ENCODE measurements around the gene PCDHA3. TPM values are rescaled to one million over a fixed set of nuclear protein-coding genes. Genes with fewer than 3 reads are reported as not detected.
"Not testable (repeated sequence)": the region's sequence is repeated elsewhere in the genome, so short reads cannot be mapped to it uniquely, and the experiment has no call there.

PCDHA3 gene
- total RNA-seq, 1 donor from 2014 or later: 0.13 TPM

DNA sequence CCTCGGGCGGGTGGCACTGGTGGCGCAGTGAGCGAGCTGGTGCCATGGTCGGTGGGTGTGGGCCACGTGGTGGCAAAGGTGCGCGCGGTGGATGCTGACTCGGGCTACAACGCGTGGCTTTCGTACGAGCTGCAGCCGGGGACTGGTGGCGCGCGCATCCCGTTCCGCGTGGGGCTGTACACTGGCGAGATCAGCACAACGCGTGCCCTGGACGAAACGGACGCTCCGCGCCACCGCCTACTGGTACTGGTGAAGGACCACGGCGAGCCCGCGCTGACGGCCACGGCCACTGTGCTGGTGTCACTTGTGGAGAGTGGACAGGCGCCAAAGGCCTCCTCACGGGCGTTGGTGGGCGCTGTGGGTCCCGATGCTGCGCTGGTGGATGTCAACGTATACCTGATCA, 8.0 kb downstream of the PCDHA3 start:
- no peak for DNase-seq (ENCODE audit: low read depth in 2 of 2)

DNA sequence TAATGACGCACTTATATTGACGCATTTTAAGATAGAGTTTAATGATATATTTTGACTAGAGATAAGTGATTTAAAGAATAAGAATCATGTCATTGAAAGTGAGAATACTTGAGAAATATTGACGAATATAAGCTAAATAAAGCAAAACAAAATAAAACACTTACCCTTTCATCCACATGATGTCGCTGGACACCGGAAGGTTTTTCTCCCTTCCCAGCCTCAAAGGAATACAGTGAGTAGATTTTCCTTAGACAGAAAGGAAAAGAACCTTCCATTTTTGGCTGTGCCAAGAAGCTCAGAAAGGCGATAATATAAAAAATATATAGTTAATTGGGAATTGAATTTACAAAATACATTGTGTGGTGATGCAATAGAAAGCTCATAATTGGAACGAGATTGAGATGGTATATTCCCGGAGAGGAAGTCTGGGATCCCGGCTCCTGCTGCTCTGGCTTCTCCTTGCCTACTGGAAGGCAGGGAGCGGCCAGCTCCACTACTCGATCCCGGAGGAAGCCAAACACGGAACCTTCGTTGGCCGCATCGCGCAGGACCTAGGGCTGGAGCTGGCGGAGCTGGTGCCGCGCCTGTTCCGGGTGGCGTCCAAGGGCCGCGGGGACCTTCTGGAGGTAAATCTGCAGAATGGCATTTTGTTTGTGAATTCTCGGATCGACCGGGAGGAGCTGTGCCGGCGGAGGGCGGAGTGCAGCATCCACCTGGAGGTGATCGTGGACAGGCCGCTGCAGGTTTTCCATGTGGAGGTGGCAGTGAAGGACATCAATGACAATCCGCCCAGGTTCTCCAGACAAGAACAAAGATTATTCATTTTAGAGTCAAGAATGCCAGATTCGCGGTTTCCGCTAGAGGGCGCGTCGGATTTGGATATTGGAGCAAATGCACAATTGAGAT, 20.8 kb downstream of the PCDHA3 start, which contains the start of gene PCDHA5:
PCDHA5 (plus strand) TSS at position 239 of the 906 bp plus-strand sequence.
- DNase-seq (ENCODE audit: low read depth in 2 of 2): peak in 1 of 2 donors; percentile 23

DNA sequence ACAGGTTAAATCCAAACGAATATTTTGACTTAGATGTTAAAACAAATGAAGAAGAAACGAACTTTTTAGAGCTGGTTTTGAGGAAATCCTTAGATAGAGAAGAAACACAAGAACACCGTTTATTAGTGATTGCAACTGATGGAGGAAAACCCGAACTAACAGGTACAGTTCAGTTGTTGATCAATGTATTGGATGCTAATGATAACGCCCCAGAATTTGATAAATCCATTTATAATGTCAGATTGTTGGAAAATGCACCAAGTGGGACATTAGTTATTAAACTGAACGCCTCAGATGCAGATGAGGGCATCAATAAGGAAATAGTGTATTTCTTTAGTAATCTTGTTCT, 21.4 kb downstream of the PCDHA3 start:
- DNase-seq (ENCODE audit: low read depth in 2 of 2): no peak

GRCh38 chr5:140822969-140823368, 22.1 kb downstream of the PCDHA3 start:
- DNase-seq (ENCODE audit: low read depth in 2 of 2): not testable (repeated sequence)

- no peak for DNase-seq (ENCODE audit: low read depth in 2 of 2)
Measured at GRCh38 chr5:140823475-140823874, 22.6 kb downstream of the PCDHA3 start.

- no peak for DNase-seq (ENCODE audit: low read depth in 2 of 2)
Measured at GRCh38 chr5:140827704-140828361, 27.0 kb downstream of the PCDHA3 start, which contains the start of gene PCDHA6. Gene PCDHA6, plus strand, starts transcription at chr5:140827960. Its CDS starts 132 bp downstream, at chr5:140828092.

DNA sequence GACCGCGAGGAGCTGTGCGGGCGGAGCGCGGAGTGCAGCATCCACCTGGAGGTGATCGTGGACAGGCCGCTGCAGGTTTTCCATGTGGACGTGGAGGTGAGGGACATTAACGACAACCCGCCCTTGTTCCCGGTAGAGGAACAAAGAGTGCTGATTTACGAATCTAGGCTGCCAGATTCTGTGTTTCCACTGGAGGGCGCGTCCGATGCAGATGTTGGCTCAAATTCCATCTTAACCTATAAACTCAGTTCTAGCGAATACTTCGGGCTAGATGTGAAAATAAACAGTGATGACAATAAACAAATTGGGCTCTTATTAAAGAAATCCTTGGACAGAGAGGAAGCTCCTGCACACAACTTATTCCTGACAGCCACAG, 27.5 kb downstream of the PCDHA3 start:
- no peak for DNase-seq (ENCODE audit: low read depth in 2 of 2)

DNA sequence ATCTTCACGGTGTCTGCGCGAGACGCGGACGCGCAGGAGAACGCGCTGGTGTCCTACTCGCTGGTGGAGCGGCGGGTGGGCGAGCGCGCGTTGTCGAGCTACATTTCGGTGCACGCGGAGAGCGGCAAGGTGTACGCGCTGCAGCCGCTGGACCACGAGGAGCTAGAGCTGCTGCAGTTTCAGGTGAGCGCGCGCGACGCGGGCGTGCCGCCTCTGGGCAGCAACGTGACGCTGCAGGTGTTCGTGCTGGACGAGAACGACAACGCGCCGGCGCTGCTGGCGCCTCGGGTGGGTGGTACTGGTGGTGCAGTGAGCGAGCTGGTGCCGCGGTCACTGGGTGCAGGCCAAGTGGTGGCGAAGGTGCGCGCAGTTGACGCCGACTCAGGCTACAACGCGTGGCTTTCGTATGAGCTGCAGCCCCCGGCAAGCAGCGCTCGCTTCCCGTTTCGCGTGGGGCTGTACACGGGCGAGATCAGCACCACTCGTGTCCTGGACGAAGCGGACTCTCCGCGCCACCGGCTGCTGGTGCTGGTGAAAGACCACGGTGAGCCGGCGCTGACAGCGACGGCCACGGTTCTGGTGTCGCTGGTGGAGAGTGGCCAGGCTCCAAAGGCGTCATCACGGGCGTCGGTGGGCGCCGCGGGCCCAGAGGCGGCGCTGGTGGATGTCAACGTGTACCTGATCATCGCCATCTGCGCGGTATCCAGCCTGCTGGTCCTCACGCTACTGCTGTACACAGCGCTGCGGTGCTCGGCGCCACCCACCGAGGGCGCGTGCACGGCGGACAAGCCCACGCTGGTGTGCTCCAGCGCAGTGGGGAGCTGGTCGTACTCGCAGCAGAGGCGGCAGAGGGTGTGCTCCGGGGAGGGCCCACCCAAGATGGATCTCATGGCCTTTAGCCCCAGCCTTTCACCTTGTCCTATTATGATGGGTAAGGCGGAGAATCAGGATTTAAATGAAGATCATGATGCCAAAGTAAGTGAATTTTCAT, 28.9 kb downstream of the PCDHA3 start:
- not testable (repeated sequence) for DNase-seq (ENCODE audit: low read depth in 2 of 2)

DNA sequence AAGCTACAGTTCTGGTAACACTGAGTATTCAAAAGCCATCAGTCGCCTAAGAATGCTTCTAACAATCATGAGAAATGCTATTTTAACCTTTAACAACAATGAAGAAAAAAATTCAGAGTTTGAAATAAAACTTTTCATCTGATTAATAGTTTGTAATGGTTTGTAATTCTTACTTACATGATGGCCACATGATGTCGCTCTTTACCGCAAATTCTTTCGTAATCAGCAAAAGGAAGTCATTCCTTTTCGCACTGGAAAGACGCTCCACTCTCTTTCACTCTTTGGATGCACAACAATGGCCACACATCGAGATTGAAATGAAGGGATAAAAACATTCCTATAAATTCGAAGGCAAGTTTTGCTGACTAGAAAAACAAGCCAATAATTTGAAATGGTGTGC, 33.1 kb downstream of the PCDHA3 start, which contains the start of gene PCDHA7:
PCDHA7 (plus strand) TSS at position 277 of the 400 bp plus-strand sequence; CDS start at position 392, 115 bp downstream.
- peak; percentile 17 to 19 for DNase-seq (ENCODE audit: low read depth in 2 of 2)

DNA sequence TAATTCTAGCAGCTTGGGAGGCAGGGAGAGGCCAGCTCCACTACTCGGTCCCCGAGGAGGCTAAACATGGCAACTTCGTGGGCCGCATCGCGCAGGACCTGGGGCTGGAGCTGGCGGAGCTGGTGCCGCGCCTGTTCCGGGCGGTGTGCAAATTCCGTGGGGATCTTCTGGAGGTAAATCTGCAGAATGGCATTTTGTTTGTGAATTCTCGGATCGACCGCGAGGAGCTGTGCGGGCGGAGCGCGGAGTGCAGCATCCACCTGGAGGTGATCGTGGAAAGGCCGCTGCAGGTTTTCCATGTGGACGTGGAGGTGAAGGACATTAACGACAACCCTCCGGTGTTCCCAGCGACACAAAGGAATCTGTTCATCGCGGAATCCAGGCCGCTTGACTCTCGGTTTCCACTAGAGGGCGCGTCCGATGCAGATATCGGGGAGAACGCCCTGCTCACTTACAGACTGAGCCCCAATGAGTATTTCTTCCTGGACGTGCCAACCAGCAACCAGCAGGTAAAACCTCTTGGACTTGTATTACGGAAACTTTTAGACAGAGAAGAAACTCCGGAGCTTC, 33.7 kb downstream of the PCDHA3 start:
- DNase-seq (ENCODE audit: low read depth in 2 of 2): not testable (repeated sequence)

DNA sequence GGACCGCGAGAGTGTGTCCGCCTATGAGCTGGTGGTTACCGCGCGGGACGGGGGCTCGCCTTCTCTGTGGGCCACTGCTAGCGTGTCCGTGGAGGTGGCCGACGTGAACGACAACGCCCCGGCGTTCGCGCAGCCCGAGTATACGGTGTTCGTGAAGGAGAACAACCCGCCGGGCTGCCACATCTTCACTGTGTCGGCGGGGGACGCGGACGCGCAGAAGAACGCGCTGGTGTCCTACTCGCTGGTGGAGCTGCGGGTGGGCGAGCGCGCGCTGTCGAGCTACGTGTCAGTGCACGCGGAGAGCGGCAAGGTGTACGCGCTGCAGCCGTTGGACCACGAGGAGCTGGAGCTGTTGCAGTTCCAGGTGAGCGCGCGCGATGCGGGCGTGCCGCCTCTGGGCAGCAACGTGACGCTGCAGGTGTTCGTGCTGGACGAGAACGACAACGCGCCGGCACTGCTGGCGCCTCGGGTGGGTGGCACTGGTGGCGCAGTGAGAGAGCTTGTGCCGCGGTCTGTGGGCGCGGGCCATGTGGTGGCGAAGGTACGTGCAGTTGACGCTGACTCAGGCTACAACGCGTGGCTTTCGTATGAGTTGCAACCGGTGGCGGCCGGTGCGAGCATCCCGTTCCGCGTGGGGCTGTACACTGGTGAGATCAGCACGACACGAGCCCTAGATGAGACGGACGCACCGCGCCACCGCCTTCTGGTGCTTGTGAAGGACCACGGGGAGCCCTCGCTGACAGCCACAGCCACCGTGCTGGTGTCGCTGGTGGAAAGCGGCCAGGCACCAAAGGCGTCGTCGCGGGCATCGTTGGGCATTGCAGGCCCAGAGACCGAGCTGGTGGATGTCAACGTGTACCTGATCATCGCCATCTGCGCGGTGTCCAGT, 35.0 kb downstream of the PCDHA3 start:
- DNase-seq (ENCODE audit: low read depth in 2 of 2): no peak

DNA sequence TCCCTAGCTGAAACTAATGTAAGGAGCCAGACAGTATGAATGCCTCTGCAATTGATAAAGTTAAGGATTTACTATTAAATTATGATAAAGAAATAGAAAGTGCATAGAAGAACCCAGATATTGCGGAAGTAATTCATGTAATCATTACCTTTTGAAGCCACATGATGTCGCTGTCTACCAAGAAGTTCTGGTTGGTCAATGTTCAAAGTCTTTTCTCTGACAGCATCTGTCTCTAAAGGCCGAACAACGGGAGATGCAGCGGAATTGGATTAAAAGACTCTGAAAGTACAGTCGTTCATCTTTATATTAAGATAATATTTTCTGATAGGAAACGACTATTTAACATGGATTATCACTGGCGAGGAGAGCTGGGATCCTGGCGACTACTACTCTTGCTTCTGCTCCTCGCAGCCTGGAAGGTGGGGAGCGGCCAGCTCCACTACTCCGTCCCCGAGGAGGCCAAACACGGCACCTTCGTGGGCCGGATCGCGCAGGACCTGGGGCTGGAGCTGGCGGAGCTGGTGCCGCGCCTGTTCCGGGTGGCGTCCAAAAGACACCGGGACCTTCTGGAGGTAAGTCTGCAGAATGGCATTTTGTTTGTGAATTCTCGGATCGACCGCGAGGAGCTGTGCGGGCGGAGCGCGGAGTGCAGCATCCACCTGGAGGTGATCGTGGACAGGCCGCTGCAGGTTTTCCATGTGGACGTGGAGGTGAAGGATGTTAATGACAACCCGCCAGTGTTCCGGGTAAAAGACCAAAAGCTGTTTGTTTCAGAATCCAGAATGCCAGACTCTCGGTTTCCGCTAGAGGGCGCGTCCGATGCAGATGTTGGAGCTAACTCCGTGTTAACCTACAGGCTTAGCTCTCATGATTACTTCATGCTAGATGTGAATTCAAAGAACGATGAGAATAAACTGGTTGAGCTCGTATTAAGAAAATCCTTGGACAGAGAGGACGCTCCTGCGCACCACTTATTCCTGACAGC, 40.4 kb downstream of the PCDHA3 start, which contains the start of gene PCDHA8:
PCDHA8 (plus strand) TSS at position 210 of the 985 bp plus-strand sequence; CDS start at position 345, 135 bp downstream.
- DNase-seq (ENCODE audit: low read depth in 2 of 2): no peak

DNA sequence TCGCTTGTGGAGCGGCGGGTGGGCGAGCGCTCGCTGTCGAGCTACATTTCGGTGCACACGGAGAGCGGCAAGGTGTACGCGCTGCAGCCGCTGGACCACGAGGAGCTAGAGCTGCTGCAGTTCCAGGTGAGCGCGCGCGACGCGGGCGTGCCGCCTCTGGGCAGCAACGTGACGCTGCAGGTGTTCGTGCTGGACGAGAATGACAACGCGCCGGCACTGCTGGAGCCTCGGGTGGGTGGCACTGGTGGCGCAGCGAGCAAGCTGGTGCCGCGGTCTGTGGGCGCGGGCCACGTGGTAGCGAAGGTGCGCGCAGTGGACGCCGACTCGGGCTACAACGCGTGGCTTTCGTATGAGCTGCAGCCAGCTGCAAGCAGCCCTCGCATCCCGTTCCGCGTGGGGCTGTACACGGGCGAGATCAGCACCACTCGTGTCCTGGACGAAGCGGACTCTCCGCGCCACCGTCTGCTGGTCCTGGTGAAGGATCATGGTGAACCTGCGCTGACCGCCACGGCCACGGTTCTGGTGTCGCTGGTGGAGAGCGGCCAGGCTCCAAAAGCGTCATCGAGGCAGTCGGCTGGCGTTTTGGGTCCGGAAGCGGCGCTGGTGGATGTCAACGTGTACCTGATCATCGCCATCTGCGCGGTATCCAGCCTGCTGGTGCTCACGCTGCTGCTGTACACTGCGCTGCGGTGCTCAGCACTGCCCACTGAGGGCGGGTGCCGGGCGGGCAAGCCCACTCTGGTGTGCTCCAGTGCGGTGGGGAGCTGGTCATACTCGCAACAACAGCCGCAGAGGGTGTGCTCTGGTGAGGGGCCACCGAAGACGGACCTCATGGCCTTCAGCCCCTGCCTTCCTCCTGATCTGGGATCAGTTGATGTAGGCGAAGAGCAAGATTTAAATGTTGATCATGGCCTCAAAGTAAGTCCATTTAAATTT, 42.2 kb downstream of the PCDHA3 start:
- no peak for DNase-seq (ENCODE audit: low read depth in 2 of 2)

DNA sequence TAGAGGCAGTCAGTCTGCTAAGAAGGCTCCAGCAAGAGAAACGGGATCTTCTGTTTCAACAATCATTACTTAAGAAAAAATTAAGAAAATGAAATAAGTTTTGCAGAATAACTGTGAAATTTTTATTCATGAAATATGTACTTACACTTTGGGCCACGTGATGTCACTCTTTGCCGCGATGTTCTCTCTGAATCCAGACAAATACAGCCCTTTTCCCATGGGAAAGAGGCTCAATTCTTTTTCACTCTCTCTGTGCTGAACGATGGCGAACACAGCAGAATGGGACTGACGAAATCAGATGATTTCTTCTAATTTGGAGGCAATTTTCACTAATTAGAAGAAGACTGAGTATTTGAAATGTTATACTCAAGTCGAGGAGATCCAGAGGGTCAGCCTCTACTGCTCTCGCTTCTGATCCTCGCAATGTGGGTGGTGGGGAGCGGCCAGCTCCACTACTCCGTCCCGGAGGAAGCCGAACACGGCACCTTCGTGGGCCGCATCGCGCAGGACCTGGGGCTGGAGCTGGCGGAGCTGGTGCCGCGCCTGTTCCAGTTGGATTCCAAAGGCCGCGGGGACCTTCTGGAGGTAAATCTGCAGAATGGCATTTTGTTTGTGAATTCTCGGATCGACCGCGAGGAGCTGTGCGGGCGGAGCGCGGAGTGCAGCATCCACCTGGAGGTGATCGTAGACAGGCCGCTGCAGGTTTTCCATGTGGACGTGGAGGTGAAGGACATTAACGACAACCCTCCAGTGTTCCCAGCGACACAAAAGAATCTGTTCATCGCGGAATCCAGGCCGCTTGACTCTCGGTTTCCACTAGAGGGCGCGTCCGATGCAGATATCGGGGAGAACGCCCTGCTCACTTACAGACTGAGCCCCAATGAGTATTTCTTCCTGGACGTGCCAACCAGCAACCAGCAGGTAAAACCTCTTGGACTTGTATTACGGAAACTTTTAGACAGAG, 47.6 kb downstream of the PCDHA3 start, which contains the start of gene PCDHA9:
PCDHA9 (plus strand) TSS at position 244 of the 964 bp plus-strand sequence; CDS start at position 358, 114 bp downstream.
- peak in 1 of 2 donors; percentile 7 for DNase-seq (ENCODE audit: low read depth in 2 of 2)

DNA sequence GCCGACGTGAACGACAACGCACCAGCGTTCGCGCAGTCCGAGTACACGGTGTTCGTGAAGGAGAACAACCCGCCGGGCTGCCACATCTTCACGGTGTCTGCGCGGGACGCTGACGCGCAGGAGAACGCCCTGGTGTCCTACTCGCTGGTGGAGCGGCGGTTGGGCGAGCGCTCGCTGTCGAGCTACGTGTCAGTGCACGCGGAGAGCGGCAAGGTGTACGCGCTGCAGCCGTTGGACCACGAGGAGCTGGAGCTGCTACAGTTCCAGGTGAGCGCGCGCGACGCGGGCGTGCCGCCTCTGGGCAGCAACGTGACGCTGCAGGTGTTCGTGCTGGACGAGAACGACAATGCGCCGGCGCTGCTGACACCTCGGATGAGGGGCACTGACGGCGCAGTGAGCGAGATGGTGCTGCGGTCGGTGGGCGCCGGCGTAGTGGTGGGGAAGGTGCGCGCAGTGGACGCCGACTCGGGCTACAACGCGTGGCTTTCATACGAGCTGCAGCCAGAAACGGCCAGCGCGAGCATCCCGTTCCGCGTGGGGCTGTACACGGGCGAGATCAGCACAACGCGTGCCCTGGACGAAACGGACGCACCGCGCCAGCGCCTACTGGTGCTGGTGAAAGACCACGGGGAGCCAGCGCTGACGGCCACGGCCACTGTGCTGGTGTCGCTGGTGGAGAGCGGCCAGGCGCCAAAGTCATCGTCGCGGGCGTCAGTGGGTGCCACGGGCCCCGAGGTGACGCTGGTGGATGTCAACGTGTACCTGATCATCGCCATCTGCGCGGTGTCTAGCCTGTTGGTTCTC, 49.2 kb downstream of the PCDHA3 start:
- DNase-seq (ENCODE audit: low read depth in 2 of 2): not testable (repeated sequence)

Measured in dermis microvascular lymphatic vessel endothelial cell (primary cell).